GM12892 (cell line): ENCODE measurements around the gene CFAP251.

ENCODE experiments used
- POLR2A ChIP-seq: IDR thresholded peaks from 2 replicates; pipeline ENCODE4 v1.6.1; 2011; ENCODE audit warnings: low read depth, low read length, control low read depth
- POLR2AphosphoS5 ChIP-seq: IDR thresholded peaks from 2 replicates; pipeline ENCODE4 v1.6.1; 2011; ENCODE audit warnings: low read depth, low read length, control low read depth

GRCh38 chr12:121871467-121871866 lies 46.9 kb upstream of the CFAP251 start:
- TF ChIP-seq POLR2A (no peak), POLR2AphosphoS5 (no peak)
